Activated CD8-positive, alpha-beta memory T cell treated with anti-CD3 and anti-CD28 coated beads for 48 hours (primary cell): Measurements from ENCODE around the gene F7.
"Not testable (repeated sequence)": the region's sequence is repeated elsewhere in the genome, so short reads cannot be mapped to it uniquely, and the experiment has no call there.

Experiments used
- DNase-seq, 3 experiments: peaks; one replicate each; pipeline ENCODE4 v3.0.0-alpha.2; 2020; ENCODE audit warnings: low read depth in 2 of 3, low spot score in 2 of 3

Gene F7

DNA sequence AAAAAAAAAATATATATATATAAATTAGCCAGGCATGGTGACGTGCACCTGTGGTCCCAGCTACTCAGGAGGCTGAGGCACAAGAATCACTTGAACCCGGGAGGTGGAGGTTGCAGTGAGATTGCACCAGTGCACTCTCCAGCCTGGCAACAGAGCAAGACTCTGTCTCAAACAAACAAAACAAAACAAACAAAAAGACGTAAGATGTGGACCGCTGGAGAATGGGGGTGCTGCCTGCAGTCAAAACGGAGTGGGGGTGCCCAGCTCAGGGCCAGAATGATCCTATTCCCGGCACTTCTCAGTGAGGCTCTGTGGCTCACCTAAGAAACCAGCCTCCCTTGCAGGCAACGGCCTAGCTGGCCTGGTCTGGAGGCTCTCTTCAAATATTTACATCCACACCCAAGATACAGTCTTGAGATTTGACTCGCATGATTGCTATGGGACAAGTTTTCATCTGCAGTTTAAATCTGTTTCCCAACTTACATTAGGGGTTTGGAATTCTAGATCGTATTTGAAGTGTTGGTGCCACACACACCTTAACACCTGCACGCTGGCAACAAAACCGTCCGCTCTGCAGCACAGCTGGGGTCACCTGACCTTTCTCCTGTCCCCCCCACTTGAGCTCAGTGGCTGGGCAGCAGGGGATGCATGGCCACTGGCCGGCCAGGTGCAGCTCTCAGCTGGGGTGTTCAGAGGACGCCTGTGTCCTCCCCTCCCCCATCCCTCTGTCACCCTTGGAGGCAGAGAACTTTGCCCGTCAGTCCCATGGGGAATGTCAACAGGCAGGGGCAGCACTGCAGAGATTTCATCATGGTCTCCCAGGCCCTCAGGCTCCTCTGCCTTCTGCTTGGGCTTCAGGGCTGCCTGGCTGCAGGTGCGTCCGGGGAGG lies at the start of gene F7:
Gene F7 (plus strand): TSS at position 760 of the 889 bp plus-strand sequence. CDS start 51 bp downstream, at position 811.
- no peak for DNase-seq

GRCh38 chr13:113057084-113057483 lies 48.5 kb upstream of the F7 start:
- no peak for DNase-seq

GRCh38 chr13:113057559-113057958 lies 48.0 kb upstream of the F7 start:
- DNase-seq: not testable (repeated sequence)

GRCh38 chr13:113058129-113058987 lies 47.2 kb upstream of the F7 start:
- no peak for DNase-seq

DNA sequence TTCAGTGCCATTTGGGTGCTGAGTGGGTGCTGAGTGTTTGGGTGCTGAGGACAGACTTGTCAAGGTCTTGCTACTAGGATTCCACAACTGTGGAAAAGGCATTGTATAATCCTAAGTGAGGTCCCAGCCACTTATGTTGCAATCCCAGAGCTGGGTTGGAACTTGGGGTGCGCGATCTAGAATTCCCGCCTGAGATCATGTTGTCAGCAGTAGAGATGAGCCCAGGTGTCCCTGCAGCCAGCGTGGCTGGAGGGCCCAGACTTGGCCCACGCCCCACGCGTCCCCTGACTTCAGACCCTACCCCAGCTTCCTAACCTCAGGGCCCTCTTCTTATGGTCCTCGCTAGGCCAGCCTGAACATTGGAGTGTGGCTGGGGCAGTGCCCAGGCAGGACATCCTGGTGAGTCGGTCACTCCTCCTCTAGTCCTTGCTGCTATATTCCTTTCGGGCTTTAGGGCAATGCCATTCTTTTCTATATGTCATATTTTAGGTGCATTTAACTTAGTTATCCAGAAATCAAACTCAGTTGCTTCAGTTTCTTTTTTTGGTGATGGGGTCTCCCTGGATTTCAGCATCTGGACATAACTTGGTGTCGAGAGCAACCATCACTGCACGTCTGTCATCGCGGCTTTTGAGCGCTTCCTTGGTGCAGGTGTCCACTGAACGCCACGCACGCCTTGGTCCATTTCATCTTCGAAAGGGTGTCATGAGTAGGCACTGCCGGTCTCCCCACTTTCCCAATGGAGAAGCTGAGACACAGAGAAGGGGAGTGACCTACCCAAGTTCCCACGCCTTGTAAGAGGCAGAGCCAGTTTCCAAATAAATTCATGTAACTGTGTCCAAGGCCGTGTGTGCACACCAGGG lies 46.4 kb upstream of the F7 start:
- DNase-seq: no peak

- no peak for DNase-seq
Observed at GRCh38 chr13:113059891-113060290, 45.7 kb upstream of the F7 start.

GRCh38 chr13:113060557-113061270 lies 44.9 kb upstream of the F7 start:
- DNase-seq: no peak

DNA sequence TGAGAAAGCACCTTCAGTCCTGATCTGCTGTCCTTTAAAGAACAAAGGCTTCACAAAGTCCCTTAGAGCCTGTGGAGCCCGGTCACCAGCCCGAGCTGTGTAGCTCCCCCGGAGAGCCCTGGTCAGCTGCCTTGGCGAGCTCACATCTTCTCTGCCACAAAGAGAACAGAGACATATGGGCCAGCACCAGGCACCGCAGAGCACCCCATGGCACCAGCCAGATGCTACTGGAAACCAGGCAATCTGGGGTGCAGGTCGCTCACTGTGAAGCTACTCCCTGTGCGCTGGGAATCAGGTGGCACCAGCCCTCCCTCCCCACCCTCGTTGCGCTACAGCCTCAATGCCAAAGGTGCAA lies 44.3 kb upstream of the F7 start:
- no peak for DNase-seq

GRCh38 chr13:113061796-113062425 lies 43.7 kb upstream of the F7 start:
- DNase-seq: no peak

DNA sequence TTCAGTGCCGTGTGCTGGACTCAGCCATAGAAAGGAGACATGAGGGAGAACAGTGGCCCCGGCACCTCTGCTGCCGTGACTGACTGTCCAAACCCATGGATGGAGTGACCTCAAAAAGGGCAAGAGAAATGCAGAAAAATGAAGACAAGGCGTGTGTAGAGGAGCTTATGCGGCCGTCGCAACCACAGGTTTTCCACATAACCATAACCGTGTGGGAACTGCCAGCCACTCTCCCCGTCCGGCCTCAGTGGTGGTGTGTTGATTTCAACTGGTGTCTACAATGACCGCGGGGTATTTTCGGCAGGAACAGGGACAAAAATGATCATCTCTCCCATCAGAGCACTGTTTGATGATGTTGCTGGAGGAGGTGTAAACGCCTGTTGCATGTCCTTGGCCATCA lies 42.9 kb upstream of the F7 start:
- no peak for DNase-seq

DNA sequence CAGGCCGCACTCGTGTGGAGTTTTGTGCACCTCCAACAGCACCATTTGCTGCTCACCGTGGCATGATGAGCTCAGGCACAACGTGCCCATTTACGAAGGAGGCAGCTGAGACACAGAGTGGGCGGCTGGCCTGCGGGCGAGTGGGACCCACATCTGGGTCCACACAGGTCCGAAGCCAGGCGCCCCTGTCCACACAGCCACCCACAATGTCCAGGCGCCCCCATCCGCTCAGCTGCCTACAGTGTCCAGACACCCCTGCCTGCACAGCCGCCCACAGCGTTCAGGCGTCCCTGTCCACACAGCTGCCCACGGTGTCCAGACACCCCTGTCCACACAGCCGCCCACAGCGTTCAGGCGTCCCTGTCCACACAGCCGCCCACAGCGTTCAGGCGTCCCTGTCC lies 42.5 kb upstream of the F7 start:
- no peak for DNase-seq

- DNase-seq: no peak
Observed at GRCh38 chr13:113064000-113064533, 41.5 kb upstream of the F7 start.

GRCh38 chr13:113064534-113065405 lies 40.8 kb upstream of the F7 start:
- DNase-seq: no peak

DNA sequence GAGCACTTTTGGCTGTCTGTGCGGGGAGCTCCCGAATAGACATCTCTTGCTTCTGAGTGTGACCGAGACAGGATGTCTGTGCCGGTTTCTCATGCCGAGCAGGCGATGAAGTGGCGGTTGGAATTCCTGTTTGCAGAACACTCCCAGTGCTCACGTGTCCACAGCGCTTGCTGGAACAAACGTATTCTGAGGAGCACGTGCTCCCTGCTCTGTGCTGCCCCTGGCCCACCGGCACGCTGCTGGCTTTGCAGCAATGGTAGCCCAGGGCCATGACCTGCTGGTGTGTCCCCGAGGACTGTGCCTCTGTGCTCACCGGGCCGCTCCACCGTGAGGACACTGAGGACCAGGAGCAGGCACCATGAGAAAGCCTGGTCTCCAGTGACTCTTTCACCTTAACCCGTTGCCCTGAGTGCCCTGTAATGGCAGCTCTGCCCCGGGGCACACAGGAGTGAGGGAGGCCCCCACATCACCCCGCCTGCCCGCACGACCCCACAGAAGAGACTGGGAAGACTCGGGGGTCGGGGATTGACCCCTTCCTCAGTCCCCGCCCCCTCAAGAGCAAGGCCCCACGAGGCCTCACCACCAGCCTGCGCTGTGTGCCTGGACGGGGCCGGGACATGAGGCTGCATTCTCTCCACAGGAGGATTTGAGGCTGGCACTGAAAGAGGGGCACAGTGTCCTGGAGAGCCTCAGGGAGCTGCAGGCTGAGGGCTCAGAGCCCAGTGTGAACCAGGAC lies 40.0 kb upstream of the F7 start:
- DNase-seq: no peak

GRCh38 chr13:113066142-113066455 lies 39.5 kb upstream of the F7 start:
- no peak for DNase-seq

DNA sequence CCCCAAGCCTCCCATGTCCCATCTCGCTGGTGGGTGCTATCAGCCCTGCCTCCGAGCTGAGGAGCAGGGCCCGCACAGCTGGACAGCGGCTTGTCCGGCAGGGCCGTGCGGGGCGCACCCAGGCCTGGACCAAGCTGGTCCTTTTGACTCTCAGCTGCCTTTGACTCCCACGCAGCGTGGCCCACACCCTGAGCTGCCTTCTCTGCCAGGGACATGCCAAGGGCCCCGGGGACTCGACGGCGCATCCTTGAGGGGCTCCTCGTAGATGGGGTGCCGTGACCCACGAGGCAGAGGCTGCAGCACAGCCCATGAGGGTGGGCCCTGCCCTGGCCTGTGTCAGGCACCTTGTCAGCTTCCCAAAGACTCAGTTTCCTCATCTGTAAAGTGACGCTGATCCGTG lies 38.8 kb upstream of the F7 start:
- no peak for DNase-seq

DNA sequence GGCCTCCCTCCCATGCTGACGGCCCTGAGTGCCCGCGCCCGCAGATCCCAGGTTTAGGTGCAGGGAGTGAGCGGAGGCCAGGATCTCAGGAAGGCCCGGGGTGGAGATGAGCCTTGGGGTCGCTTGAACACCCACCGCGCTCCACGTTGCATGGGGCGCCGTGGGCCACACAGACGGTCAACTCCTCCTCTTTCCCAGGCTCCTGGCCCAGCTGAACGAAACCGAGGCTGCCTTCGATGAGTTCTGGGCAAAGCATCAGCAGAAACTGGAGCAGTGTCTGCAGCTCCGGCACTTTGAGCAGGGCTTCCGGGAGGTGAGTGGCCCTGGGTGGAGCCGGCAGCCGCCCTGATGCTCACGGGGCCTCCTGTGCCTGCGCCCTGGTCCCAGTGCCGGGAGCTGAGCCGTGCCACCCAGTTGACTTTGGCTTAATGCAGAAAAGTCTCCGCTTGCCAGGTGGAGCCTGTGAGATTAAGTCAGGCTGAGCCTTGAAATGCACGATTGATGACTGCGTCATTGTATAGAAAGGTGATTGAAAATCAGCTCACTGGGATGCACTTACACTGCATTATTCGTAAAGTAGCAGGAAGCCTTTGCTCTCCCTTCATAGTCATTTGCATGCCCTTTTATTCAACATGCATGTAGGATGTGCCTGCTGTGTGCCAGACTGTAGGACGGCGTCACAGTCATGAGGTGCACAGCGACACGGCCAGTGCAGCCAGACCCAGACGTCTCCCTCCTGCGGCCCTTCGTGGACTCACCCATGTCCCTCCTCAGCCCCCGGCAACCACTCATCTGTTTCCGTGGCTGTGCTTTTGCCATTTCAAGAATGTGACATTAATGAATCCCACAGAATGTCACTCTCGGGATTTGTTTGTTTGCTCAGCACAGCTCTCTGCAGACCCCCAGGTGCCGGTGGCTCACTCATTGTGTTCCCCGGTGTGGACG lies 35.5 kb upstream of the F7 start:
- DNase-seq: no peak
